Measurements from ENCODE around the gene MYO1B.

Gene MYO1B

GRCh38 chr2:191328150-191328809 is 83.1 kb downstream of the MYO1B start:
- TF ChIP-seq REST (IDR thresholded peaks at IDR 0.05; ENCODE audit: insufficient read depth in 1 of 2, low read depth in 2 of 2, low read length in 2 of 2) (no peak), TAF1 (IDR thresholded peaks at IDR 0.05; ENCODE audit: borderline replicate concordance, insufficient read depth, low read length) (no peak), POLR2AphosphoS5 (IDR thresholded peaks at IDR 0.05; ENCODE audit: low read depth, low read length) (no peak)

GRCh38 chr2:191329841-191330240 is 84.6 kb downstream of the MYO1B start:
- TF ChIP-seq FOXP2 (optimal IDR thresholded peaks at IDR 0.05; ENCODE audit: borderline replicate concordance, extremely low read depth, extremely low read length, insufficient read depth): no peak
- no peak for TF ChIP-seq REST (IDR thresholded peaks at IDR 0.05; ENCODE audit: insufficient read depth in 1 of 2, low read depth in 2 of 2, low read length in 2 of 2)
- no peak for TF ChIP-seq POLR2AphosphoS5 (IDR thresholded peaks at IDR 0.05; ENCODE audit: low read depth, low read length)
- no peak for TF ChIP-seq SIN3A (IDR thresholded peaks at IDR 0.05; ENCODE audit: borderline replicate concordance, insufficient read depth, low read length)
- TF ChIP-seq TAF1 (IDR thresholded peaks at IDR 0.05; ENCODE audit: borderline replicate concordance, insufficient read depth, low read length): no peak

GRCh38 chr2:191333911-191334357 is 88.7 kb downstream of the MYO1B start:
- 0 out of 4 replicates have a peak, but pooled peaks of 1 of the 2 experiments have one; percentile 41 for TF ChIP-seq REST (IDR thresholded peaks at IDR 0.05; ENCODE audit: insufficient read depth in 1 of 2, low read depth in 2 of 2, low read length in 2 of 2)
- 0 out of 2 replicates have a peak, but pooled peaks have one; percentile 19 for TF ChIP-seq POLR2AphosphoS5 (IDR thresholded peaks at IDR 0.05; ENCODE audit: low read depth, low read length)
- TF ChIP-seq FOXP2 (optimal IDR thresholded peaks at IDR 0.05; ENCODE audit: borderline replicate concordance, extremely low read depth, extremely low read length, insufficient read depth): no peak
- peak; percentile 49; the same call in 1 of the 2 replicates for TF ChIP-seq TAF1 (IDR thresholded peaks at IDR 0.05; ENCODE audit: borderline replicate concordance, insufficient read depth, low read length)
- peak; percentile 65; the same call in 1 of the 2 replicates for TF ChIP-seq SIN3A (IDR thresholded peaks at IDR 0.05; ENCODE audit: borderline replicate concordance, insufficient read depth, low read length)

GRCh38 chr2:191335875-191336464 is 90.8 kb downstream of the MYO1B start:
- TF ChIP-seq TAF1 (IDR thresholded peaks at IDR 0.05; ENCODE audit: borderline replicate concordance, insufficient read depth, low read length) (no peak), FOXP2 (optimal IDR thresholded peaks at IDR 0.05; ENCODE audit: borderline replicate concordance, extremely low read depth, extremely low read length, insufficient read depth) (no peak), SIN3A (IDR thresholded peaks at IDR 0.05; ENCODE audit: borderline replicate concordance, insufficient read depth, low read length) (no peak), POLR2AphosphoS5 (IDR thresholded peaks at IDR 0.05; ENCODE audit: low read depth, low read length) (no peak), REST (IDR thresholded peaks at IDR 0.05; ENCODE audit: insufficient read depth in 1 of 2, low read depth in 2 of 2, low read length in 2 of 2) (no peak)
